ENCODE results near the gene ZFAND2A.
A peak's percentile ranks its signal among the peaks of the same experiment; 100 is the strongest.
"Not testable (repeated sequence)": the region's sequence is repeated elsewhere in the genome, so short reads cannot be mapped to it uniquely, and the experiment has no call there.

Gene ZFAND2A

GRCh38 chr7:1159891-1160669 lies at the start of gene ZFAND2A:
TSS of gene ZFAND2A (minus strand) at chr7:1160196. CDS start at chr7:1158212, 1,984 bp downstream.
- Mint-ChIP-seq H3K27ac (peak within 1 kb of the TSS; percentile 94), H3K9me3 (no peaks in the 10 kb centered on the region), H3K4me3 (peak within 1 kb of the TSS; percentile 88), H3K27me3 (no peaks in the 10 kb centered on the region), H3K4me1 (peaks cover 23% of the 10 kb centered on the region), H3K36me3 (peaks cover 19% of the 10 kb centered on the region)
- peak; percentile 99 for ATAC-seq

GRCh38 chr7:1209097-1209496 lies 49.1 kb upstream of the ZFAND2A start:
- Mint-ChIP-seq H3K27me3 (peaks cover 44% of the 10 kb centered on the region), H3K36me3 (no peaks in the 10 kb centered on the region), H3K9me3 (no peaks in the 10 kb centered on the region), H3K4me1 (peaks cover 6% of the 10 kb centered on the region), H3K27ac (no peak overlapping the region), H3K4me3 (no peak overlapping the region)
- ATAC-seq = no peak

- H3K27ac Mint-ChIP-seq, ATAC-seq, H3K4me1 Mint-ChIP-seq, H3K36me3 Mint-ChIP-seq, H3K9me3 Mint-ChIP-seq, H3K4me3 Mint-ChIP-seq: not testable (repeated sequence)
- H3K27me3 Mint-ChIP-seq = peaks cover 30% of the 10 kb centered on the region
Measured at GRCh38 chr7:1205742-1206141, 45.7 kb upstream of the ZFAND2A start.

GRCh38 chr7:1204460-1205140 lies 44.6 kb upstream of the ZFAND2A start:
- no peaks in the 10 kb centered on the region for H3K4me1 Mint-ChIP-seq
- no peak for ATAC-seq
- H3K4me3 Mint-ChIP-seq = no peak overlapping the region
- H3K9me3 Mint-ChIP-seq = no peaks in the 10 kb centered on the region
- no peak overlapping the region for H3K27ac Mint-ChIP-seq
- H3K36me3 Mint-ChIP-seq = no peaks in the 10 kb centered on the region
- peaks cover 19% of the 10 kb centered on the region for H3K27me3 Mint-ChIP-seq

GRCh38 chr7:1202914-1203313 lies 42.9 kb upstream of the ZFAND2A start:
- not testable (repeated sequence) for H3K27ac Mint-ChIP-seq, H3K36me3 Mint-ChIP-seq, H3K4me1 Mint-ChIP-seq, H3K27me3 Mint-ChIP-seq, H3K4me3 Mint-ChIP-seq, ATAC-seq, H3K9me3 Mint-ChIP-seq

DNA sequence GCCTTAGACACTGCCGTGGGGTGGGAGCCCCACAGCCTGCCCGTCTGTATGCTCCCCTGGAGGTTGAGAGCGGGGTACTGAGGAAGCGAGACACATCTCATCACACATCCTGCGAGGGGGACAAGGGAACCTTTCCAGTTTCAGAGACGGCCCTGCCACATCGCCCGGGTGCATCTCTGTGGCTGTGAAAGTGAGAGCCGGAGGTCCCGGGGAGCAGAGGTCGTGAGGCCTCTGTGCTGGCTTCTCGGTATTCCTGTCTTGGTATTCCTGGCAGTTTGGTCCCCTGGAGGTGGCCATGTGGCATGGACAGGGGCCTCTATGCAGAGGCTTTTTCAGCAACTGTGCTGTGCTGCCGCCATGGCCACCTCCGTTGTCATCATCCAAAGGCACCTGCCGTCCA lies 41.9 kb upstream of the ZFAND2A start:
- no peak for ATAC-seq
- Mint-ChIP-seq H3K4me1 (no peaks in the 10 kb centered on the region), H3K27ac (no peak overlapping the region)

GRCh38 chr7:1200045-1200444 lies 40.0 kb upstream of the ZFAND2A start:
- Mint-ChIP-seq H3K9me3 (no peaks in the 10 kb centered on the region), H3K4me3 (no peak overlapping the region)
- no peak for ATAC-seq

More for the DNA sequence above, 41.9 kb upstream of the ZFAND2A start:
- H3K27me3 Mint-ChIP-seq = peaks cover 7% of the 10 kb centered on the region
- H3K4me3 Mint-ChIP-seq = no peak overlapping the region
- H3K36me3 Mint-ChIP-seq = no peaks in the 10 kb centered on the region
- no peaks in the 10 kb centered on the region for H3K9me3 Mint-ChIP-seq

DNA sequence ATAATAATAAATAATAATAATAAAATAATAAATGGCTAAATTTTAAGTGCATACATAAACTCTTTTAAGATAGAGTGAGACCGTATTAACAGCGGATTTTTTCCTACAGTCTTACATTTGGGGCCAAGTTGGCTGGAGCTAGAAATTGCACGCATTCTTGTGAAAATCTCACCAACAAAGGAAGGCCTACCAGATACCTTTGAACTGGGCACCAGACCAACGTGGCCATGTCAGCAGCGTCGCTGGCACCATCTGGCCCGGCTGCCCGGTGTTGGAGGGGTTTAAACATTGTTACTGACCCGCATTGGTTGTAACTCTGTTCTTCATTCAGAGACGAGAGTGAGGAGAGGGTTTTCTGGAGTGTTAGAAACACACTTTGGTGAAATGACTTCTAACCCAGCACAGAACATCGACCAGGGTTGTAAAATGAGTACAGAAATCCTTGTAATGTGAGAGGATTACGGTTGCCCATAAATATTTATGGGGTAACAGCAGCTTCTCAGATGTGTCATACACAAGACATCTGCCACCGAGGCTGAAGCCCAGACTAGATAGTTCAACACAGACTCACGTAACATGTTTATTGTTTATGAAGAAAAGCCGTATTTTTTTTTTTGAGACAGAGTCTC lies 38.1 kb upstream of the ZFAND2A start:
- Mint-ChIP-seq H3K4me1 (no peaks in the 10 kb centered on the region), H3K9me3 (no peaks in the 10 kb centered on the region), H3K27me3 (peaks cover 31% of the 10 kb centered on the region), H3K4me3 (no peak overlapping the region), H3K36me3 (no peaks in the 10 kb centered on the region), H3K27ac (no peak overlapping the region)
- ATAC-seq = no peak

More at GRCh38 chr7:1200045-1200444, 40.0 kb upstream of the ZFAND2A start:
- H3K4me1 Mint-ChIP-seq = no peaks in the 10 kb centered on the region
- no peaks in the 10 kb centered on the region for H3K36me3 Mint-ChIP-seq
- H3K27ac Mint-ChIP-seq = no peak overlapping the region
- H3K27me3 Mint-ChIP-seq = peaks cover 13% of the 10 kb centered on the region

DNA sequence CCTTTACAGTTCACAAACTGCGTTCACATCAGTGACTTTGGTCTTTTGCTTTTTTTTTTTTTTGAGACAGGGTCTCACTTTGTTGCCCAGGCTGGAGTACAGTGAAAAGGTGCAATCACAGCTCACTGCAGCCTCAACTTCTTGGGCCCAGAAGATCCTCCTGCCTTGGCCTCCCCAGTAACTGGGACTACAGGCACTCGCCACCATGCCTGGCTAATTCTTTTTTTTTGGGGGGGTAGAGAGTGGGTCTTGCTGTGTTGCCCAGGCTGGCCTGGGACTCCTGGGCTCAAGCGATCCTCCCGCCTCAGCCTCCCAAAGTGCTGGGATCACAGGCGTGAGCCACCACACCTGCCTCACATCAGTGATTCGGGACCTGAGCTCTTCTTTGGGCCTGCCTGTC lies 37.0 kb upstream of the ZFAND2A start:
- no peak overlapping the region for H3K27ac Mint-ChIP-seq
- H3K9me3 Mint-ChIP-seq = no peaks in the 10 kb centered on the region
- peaks cover 42% of the 10 kb centered on the region for H3K27me3 Mint-ChIP-seq
- no peak for ATAC-seq
- no peaks in the 10 kb centered on the region for H3K4me1 Mint-ChIP-seq
- no peak overlapping the region for H3K4me3 Mint-ChIP-seq
- H3K36me3 Mint-ChIP-seq = no peaks in the 10 kb centered on the region

DNA sequence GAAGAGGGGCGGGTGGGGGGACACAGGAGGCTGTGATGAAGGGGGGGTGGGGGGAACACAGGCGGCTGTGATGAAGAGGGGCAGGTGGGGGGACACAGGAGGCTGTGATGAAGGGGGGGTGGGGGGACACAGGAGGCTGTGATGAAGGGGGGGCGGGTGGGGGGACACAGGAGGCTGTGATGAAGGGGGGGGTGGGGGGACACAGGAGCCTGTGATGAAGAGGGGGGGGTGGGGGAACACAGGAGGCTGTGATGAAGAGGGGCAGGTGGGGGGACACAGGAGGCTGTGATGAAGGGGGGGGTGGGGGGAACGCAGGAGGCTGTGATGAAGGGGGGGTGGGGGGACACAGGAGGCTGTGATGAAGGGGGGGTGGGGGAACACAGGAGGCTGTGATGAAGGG lies 36.4 kb upstream of the ZFAND2A start:
- H3K27ac Mint-ChIP-seq, H3K36me3 Mint-ChIP-seq, H3K9me3 Mint-ChIP-seq, ATAC-seq, H3K4me3 Mint-ChIP-seq, H3K4me1 Mint-ChIP-seq: not testable (repeated sequence)
- peaks cover 46% of the 10 kb centered on the region for H3K27me3 Mint-ChIP-seq

GRCh38 chr7:1193593-1194424 lies 33.8 kb upstream of the ZFAND2A start:
- Mint-ChIP-seq H3K36me3 (no peaks in the 10 kb centered on the region), H3K9me3 (peaks cover 9% of the 10 kb centered on the region), H3K4me3 (no peak overlapping the region), H3K27me3 (peaks cover 55% of the 10 kb centered on the region), H3K4me1 (peaks cover 8% of the 10 kb centered on the region), H3K27ac (no peak overlapping the region)
- ATAC-seq = no peak

DNA sequence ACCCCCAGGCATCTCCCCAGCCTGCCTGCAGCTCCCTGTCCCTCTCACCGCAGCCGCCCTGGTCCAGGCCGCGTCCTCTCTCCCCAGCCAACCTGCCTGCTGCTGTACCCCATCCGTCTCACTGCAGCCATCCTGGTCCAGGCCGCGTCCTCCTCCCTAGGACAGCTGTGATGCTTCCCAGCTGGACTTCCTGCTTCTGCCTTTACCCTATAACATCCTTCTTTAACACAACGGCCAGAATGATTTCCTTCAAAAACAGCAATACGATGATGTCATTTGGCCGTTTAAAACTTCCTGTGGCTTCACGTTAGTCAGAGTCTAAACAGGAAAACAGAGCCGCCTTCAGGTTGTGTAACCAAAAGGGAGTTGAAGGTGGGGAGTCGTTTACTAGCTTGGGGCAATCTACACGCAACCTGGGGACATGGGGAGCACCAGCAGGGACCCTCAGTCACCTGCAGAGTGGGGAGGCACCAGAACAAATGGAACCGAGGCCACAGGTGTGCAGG lies 32.2 kb upstream of the ZFAND2A start:
- H3K9me3 Mint-ChIP-seq = peaks cover 13% of the 10 kb centered on the region
- ATAC-seq = no peak
- H3K4me3 Mint-ChIP-seq = no peak overlapping the region
- no peak overlapping the region for H3K27ac Mint-ChIP-seq
- no peaks in the 10 kb centered on the region for H3K36me3 Mint-ChIP-seq
- H3K4me1 Mint-ChIP-seq = peaks cover 8% of the 10 kb centered on the region
- peaks cover 55% of the 10 kb centered on the region for H3K27me3 Mint-ChIP-seq

DNA sequence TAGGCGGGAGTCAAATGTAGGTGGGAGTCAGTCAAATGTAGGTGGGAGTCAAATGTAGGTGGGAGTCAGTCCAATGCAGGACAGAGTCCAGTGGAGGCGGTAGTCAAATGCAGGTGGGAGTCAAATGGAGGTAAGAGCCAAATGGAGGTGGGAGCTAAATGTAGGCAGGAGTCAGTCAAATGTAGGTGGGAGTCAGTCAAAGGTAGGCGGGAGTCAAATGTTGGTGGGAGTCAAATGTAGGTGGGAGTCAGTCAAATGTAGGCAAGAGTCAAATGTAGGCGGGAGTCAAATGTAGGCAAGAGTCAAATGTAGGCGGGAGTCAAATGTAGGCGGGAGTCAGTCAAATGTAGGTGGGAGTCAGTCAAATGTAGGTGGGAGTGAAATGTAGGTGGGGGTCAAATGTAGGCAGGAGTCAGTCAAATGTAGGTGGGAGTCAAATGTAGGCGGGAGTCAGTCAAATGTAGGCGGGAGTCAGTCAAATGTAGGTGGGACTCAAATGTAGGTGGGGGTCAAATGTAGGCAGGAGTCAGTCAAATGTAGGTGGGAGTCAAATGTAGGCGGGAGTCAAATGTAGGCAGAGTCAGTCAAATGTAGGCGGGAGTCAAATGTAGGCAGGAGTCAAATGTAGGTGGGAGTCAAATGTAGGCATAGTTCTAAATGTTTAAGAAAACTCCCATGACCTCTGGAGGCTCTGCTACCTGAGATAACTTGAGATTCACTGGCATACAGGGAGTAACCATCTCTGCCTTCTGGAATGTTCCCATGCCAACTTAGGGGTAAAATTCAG lies 30.2 kb upstream of the ZFAND2A start:
- H3K4me1 Mint-ChIP-seq = peaks cover 8% of the 10 kb centered on the region
- peaks cover 67% of the 10 kb centered on the region for H3K27me3 Mint-ChIP-seq
- no peaks in the 10 kb centered on the region for H3K36me3 Mint-ChIP-seq
- ATAC-seq = no peak
- H3K27ac Mint-ChIP-seq = no peak overlapping the region
- peaks cover 13% of the 10 kb centered on the region for H3K9me3 Mint-ChIP-seq
- no peak overlapping the region for H3K4me3 Mint-ChIP-seq

DNA sequence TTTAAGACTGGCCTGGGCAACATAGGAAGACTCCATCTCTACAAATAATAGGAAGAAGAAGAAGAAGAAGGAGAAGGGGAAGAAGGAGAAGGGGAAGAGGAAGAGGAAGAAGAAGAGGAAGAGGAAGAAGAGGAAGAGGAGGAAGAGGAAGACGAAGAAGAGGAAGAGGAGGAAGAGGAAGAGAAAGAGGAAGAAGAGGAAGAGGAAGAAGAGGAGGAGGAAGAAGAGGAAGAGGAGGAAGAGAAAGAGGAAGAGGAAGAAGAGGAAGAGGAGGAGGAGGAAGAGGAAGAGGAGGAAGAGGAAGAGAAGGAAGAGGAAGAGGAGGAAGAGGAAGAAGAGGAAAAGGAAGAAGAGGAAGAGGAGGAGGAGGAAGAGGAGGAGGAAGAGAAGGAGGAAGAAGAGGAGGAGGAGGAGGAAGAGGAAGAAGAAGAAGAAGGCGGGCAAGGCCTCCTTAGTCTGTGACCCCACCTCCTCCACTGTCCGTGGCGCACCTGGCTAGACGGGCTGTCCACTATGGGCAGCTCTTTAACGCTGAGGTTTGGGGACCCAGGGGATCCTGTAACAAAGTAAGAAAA lies 28.8 kb upstream of the ZFAND2A start:
- no peak for ATAC-seq
- Mint-ChIP-seq H3K4me3 (no peak overlapping the region), H3K4me1 (peaks cover 8% of the 10 kb centered on the region), H3K27ac (peak overlapping the region; percentile 41), H3K9me3 (peaks cover 13% of the 10 kb centered on the region), H3K27me3 (peaks cover 65% of the 10 kb centered on the region), H3K36me3 (no peaks in the 10 kb centered on the region)

Measured in stimulated activated memory B cell treated with anti-CD40 and anti-IgM and Interleukin-4, amounts not matched to agents 10 μg/mL and 1 μg/mL and 100 μg/mL, for 72 hours (primary cell).